ENCODE data around the gene SCRN1.

DNA sequence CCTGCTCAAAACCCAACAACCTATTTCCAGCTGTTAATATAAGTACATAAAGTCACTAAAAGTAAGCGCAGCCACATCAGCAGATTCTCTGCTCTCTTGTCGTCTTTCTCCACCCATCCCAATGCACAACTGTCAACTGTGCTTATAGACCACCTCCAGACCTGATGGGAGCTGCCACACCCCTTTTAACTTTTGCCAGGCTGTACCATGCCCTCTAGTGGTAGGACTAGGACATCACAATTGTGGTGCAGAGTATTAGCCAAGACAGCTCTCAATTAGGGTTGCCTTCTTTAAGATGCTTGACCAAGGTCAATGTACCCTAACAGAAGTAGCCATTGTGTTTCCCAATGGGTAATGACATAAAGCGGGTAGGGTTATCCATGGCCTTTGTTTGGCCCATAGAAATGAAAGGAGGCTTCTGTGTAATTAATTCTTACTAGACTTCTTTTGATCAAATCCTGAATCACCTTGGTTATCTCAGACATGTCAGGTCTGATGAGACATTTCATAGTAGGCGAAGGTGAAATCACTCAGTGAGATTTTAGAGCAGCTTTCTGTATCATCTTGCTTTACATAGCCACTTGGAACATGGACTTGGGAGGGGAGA, 68.1 kb downstream of the SCRN1 start:
- TF ChIP-seq CTCF (IDR thresholded peaks at IDR 0.05; ENCODE audit: poor library complexity), result peak; percentile 87
- TF ChIP-seq EZH2phosphoT487 (IDR thresholded peaks at IDR 0.05; ENCODE audit: low read depth, severe bottlenecking, unreplicated experiment), result no peak
- TF ChIP-seq EZH2 (IDR thresholded peaks at IDR 0.05; ENCODE audit: borderline replicate concordance), result no peak

Data from hepatocyte (in vitro differentiated cells).